Fibroblast of lung (primary cell): ENCODE measurements around the gene CALR3. TPM values are rescaled to one million over a fixed set of nuclear protein-coding genes. Genes with fewer than 3 reads are reported as not detected.

Experiments used
- DNase-seq, 2 donors: peaks; one replicate each; pipeline versions ENCODE4 v3.0.0 to v3.0.0-alpha.2; 2010; ENCODE audit warnings: low read depth in 2 of 2
- H2AFZ ChIP-seq: 2 replicates; pipeline ENCODE4 v1.5.1; 2012; ENCODE audit warnings: low read length, control low read depth, inconsistent platforms
- H3K27ac ChIP-seq: 2 replicates; pipeline ENCODE4 v1.5.1; 2011; ENCODE audit warnings: low read length, control low read depth; ENCODE audit not compliant: insufficient read depth
- H3K27me3 ChIP-seq: 2 replicates; pipeline ENCODE4 v1.5.1; 2011; ENCODE audit warnings: mild to moderate bottlenecking, low read length; ENCODE audit not compliant: control insufficient read depth, insufficient read depth
- H3K36me3 ChIP-seq: 2 replicates; pipeline ENCODE4 v1.5.1; 2011; ENCODE audit warnings: low read length; ENCODE audit not compliant: control insufficient read depth, insufficient read depth
- H3K4me1 ChIP-seq: 2 replicates; pipeline ENCODE4 v1.5.1; 2011; ENCODE audit warnings: low read length; ENCODE audit not compliant: control insufficient read depth, insufficient read depth; ENCODE audit errors: extremely low read depth
- H3K4me2 ChIP-seq: 2 replicates; pipeline ENCODE4 v1.5.1; 2011; ENCODE audit warnings: low read length, control low read depth; ENCODE audit not compliant: insufficient read depth; ENCODE audit errors: extremely low read depth
- H3K4me3 ChIP-seq, 4 experiments: fragments of 200-600 bp in 1 of 4; sonication (generic) in 1 of 4; replicated peaks in 1 of 4; 2 replicates each; pipeline ENCODE4 v1.5.1; 2011 to 2016; ENCODE audit warnings: low read length in 4 of 4, low read depth in 3 of 4, mild to moderate bottlenecking in 3 of 4, control low read depth in 2 of 4, inconsistent platforms in 1 of 4, mixed read lengths in 1 of 4; ENCODE audit not compliant: insufficient read depth in 1 of 4; ENCODE audit errors: control extremely low read depth in 1 of 4
- H3K79me2 ChIP-seq: 2 replicates; pipeline ENCODE4 v1.5.1; 2012; ENCODE audit warnings: mild to moderate bottlenecking, low read length, inconsistent platforms; ENCODE audit not compliant: control insufficient read depth, insufficient read depth
- H3K9ac ChIP-seq: 2 replicates; pipeline ENCODE4 v1.5.1; 2011; ENCODE audit warnings: mild to moderate bottlenecking, low read length, control low read depth; ENCODE audit not compliant: insufficient read depth
- H3K9me3 ChIP-seq: 2 replicates; pipeline ENCODE4 v1.5.1; 2012; ENCODE audit warnings: low read depth, low read length; ENCODE audit not compliant: control insufficient read depth, insufficient read depth
- H4K20me1 ChIP-seq: 2 replicates; pipeline ENCODE4 v1.5.1; 2011; ENCODE audit warnings: low read length; ENCODE audit not compliant: control insufficient read depth, insufficient read depth; ENCODE audit errors: extremely low read depth
- EZH2 ChIP-seq: IDR thresholded peaks from 2 replicates; pipeline ENCODE4 v1.5.1; 2012; ENCODE audit warnings: low read length, control low read depth, mild to moderate bottlenecking; ENCODE audit errors: missing control alignments
- polyA plus RNA-seq, 2 donors: library from polyadenylated mRNA; depleted of rRNA in 1 of 2; stranded (reverse) in 1 of 2; unstranded in 1 of 2; fragments of >200 nt; gene quantifications; 2 replicates each; pipeline ENCODE4 v1.2.1, GENCODE V29; 2011 to 2012; ENCODE audit warnings: missing spikeins in 1 of 2
- total RNA-seq: library from RNA; depleted of rRNA; stranded (reverse); fragments of >200 nt; gene quantifications from 2 replicates; pipeline ENCODE4 v1.2.1, GENCODE V29; 2014
- TF ChIP-seq, protein P1 (sequence below), 2 donors: IDR thresholded peaks in 1 of 2; conservative IDR thresholded peaks in 1 of 2; 1 replicate in 1 of 2; 2 replicates in 1 of 2; pipeline ENCODE4 v1.5.1; 2011 to 2012; ENCODE audit warnings: low read length in 2 of 2, control low read depth in 1 of 2, inconsistent platforms in 1 of 2, low read depth in 1 of 2, mild to moderate bottlenecking in 1 of 2

CALR3 gene
- total and polyA plus RNA-seq, 2 donors (not counting 1 experiment from before 2014, with no cell fraction given) = not detected

DNA sequence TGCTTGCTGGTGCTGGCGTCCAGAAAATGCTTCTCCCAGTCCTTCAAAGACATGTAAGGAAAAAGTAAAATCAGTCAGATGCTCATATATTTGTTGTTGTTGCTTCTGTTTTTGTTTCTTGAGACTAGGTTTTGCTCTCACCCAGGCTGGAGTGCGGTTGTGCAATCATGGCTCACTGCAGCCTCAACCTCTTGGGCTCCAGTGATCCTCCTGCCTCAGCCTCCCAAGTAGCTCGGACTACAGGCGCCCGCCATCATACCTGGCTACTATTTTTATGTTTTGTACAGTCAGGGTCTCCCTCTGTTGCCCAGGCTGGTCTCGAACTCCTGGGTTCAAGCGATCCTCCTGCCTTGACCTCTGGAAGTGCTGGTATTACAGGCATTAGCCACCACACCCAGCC is 13.2 kb downstream of the CALR3 start:
- H3K4me3 ChIP-seq = no peak overlapping the region
- H3K27me3 ChIP-seq = no peaks in the 10 kb centered on the region
- TF ChIP-seq, protein P1, sequence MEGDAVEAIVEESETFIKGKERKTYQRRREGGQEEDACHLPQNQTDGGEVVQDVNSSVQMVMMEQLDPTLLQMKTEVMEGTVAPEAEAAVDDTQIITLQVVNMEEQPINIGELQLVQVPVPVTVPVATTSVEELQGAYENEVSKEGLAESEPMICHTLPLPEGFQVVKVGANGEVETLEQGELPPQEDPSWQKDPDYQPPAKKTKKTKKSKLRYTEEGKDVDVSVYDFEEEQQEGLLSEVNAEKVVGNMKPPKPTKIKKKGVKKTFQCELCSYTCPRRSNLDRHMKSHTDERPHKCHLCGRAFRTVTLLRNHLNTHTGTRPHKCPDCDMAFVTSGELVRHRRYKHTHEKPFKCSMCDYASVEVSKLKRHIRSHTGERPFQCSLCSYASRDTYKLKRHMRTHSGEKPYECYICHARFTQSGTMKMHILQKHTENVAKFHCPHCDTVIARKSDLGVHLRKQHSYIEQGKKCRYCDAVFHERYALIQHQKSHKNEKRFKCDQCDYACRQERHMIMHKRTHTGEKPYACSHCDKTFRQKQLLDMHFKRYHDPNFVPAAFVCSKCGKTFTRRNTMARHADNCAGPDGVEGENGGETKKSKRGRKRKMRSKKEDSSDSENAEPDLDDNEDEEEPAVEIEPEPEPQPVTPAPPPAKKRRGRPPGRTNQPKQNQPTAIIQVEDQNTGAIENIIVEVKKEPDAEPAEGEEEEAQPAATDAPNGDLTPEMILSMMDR (conservative IDR thresholded peaks at IDR 0.05 in 1 of 2, IDR thresholded peaks at IDR 0.05 in 1 of 2; ENCODE audit: low read depth in 1 of 2, low read length in 2 of 2) = no peak
- no peak for TF ChIP-seq EZH2
- no peaks in the 10 kb centered on the region for H3K4me1 ChIP-seq
- H3K9me3 ChIP-seq = no peaks in the 10 kb centered on the region
- H3K4me2 ChIP-seq = no peak overlapping the region
- no peaks in the 10 kb centered on the region for H4K20me1 ChIP-seq
- H3K9ac ChIP-seq = no peak overlapping the region
- no peak for DNase-seq
- no peaks in the 10 kb centered on the region for H3K79me2 ChIP-seq
- no peak overlapping the region for H3K27ac ChIP-seq
- no peaks in the 10 kb centered on the region for H3K36me3 ChIP-seq
- no peak overlapping the region for H2AFZ ChIP-seq

DNA sequence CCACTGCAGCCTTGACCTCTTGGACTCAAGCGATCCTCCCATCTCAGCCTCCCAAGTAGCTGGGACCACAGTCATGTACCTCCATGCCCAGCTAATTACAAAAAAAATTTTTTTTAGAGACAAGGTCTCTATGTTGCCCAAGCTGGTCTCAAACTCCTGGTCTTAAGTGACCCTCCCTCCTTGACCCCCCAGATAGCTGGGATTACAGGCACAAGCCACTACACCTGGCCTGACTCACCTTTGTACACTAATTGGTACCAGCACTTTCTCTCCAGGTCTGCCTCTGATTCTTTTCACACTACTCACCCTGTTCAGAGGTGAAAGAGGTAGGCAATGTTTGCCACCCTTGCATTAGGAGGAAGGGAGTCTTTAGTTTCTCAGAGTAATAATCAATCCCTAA is 18.7 kb downstream of the CALR3 start:
- no peak overlapping the region for H3K4me3 ChIP-seq
- no peak overlapping the region for H3K9ac ChIP-seq
- H3K79me2 ChIP-seq = no peaks in the 10 kb centered on the region
- no peak overlapping the region for H2AFZ ChIP-seq
- no peak overlapping the region for H3K27ac ChIP-seq
- DNase-seq = no peak
- TF ChIP-seq EZH2 = no peak
- no peaks in the 10 kb centered on the region for H3K27me3 ChIP-seq
- peaks cover under 1% of the 10 kb centered on the region for H3K4me1 ChIP-seq
- no peaks in the 10 kb centered on the region for H4K20me1 ChIP-seq
- H3K36me3 ChIP-seq = no peaks in the 10 kb centered on the region
- H3K4me2 ChIP-seq = no peak overlapping the region
- no peaks in the 10 kb centered on the region for H3K9me3 ChIP-seq

DNA sequence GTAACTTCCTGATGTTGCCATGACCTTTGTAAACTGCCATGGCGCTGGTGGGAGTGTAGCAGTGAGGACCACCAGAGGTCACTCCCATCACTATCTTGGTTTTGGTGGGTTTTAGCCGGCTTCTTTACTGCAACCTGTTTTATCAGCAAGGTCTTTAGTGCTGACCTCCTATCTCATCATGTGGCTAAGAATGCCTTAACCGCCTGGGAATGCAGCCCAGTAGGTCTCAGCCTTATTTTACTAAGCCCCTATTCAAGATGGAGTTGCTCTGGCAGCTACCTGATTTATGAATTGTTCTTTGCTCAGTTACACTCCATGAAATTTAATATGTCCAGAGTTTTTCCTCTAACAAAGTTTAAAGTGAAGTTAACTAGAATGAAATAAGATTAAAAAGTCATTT is 19.6 kb downstream of the CALR3 start:
- no peaks in the 10 kb centered on the region for H3K36me3 ChIP-seq
- H3K4me1 ChIP-seq = peaks cover 3% of the 10 kb centered on the region
- H2AFZ ChIP-seq = no peak overlapping the region
- H3K4me3 ChIP-seq = no peak overlapping the region
- no peaks in the 10 kb centered on the region for H4K20me1 ChIP-seq
- TF ChIP-seq, protein P1 (conservative IDR thresholded peaks at IDR 0.05 in 1 of 2, IDR thresholded peaks at IDR 0.05 in 1 of 2; ENCODE audit: low read depth in 1 of 2, low read length in 2 of 2) = no peak
- TF ChIP-seq EZH2 = no peak
- H3K79me2 ChIP-seq = peaks cover 1% of the 10 kb centered on the region
- no peak for DNase-seq
- H3K27ac ChIP-seq = no peak overlapping the region
- H3K9ac ChIP-seq = no peak overlapping the region
- no peak overlapping the region for H3K4me2 ChIP-seq
- H3K27me3 ChIP-seq = no peaks in the 10 kb centered on the region
- H3K9me3 ChIP-seq = no peaks in the 10 kb centered on the region
